HTERT RPE-1 (cell line): ENCODE measurements around the gene APOLD1.
"Not testable (repeated sequence)": the region's sequence is repeated elsewhere in the genome, so short reads cannot be mapped to it uniquely, and the experiment has no call there.

Source experiments
- in situ Hi-C: fragments of 300-500 bp; cut with MboI; formaldehyde crosslinking; loops from 4 replicates; pipeline ENCODE4 v1.14.3; 2020; ENCODE audit warnings: low sequenced_read_pairs

APOLD1 gene

GRCh38 chr12:12807517-12807903 is 22.1 kb downstream of the APOLD1 start:
- in situ Hi-C loops, result not testable (repeated sequence)

- in situ Hi-C loops, result no loop called here
These were observed 22.7 kb downstream of the APOLD1 start for GRCh38 chr12:12807970-12808702.

- in situ Hi-C loops, result no loop called here
These were observed 25.1 kb downstream of the APOLD1 start for GRCh38 chr12:12810553-12811021.

GRCh38 chr12:12811343-12811742 is 25.9 kb downstream of the APOLD1 start:
- in situ Hi-C loops, result no loop called here

GRCh38 chr12:12812174-12812573 is 26.7 kb downstream of the APOLD1 start:
- in situ Hi-C loops, result no loop called here

- in situ Hi-C loops, result no loop called here
These were observed 27.2 kb downstream of the APOLD1 start for GRCh38 chr12:12812618-12813119.

GRCh38 chr12:12813120-12814101 is 28.0 kb downstream of the APOLD1 start, which contains the start of gene DDX47:
Gene DDX47 (plus strand): TSS chr12:12813346. CDS start chr12:12813368, 22 bp downstream.
- in situ Hi-C loops, result no loop called here

GRCh38 chr12:12817616-12818015 is 32.2 kb downstream of the APOLD1 start:
- in situ Hi-C loops, result no loop called here

GRCh38 chr12:12818701-12819100 is 33.2 kb downstream of the APOLD1 start:
- in situ Hi-C loops, result no loop called here

GRCh38 chr12:12819221-12819620 is 33.8 kb downstream of the APOLD1 start:
- in situ Hi-C loops, result no loop called here

- in situ Hi-C loops, result no loop called here
These were observed 34.4 kb downstream of the APOLD1 start for GRCh38 chr12:12819752-12820311.

GRCh38 chr12:12820376-12820775 is 34.9 kb downstream of the APOLD1 start:
- in situ Hi-C loops, result not testable (repeated sequence)

- in situ Hi-C loops, result no loop called here
These were observed 36.5 kb downstream of the APOLD1 start for GRCh38 chr12:12821975-12822374.

- in situ Hi-C loops, result no loop called here
These were observed 37.4 kb downstream of the APOLD1 start for GRCh38 chr12:12822886-12823285.

- in situ Hi-C loops, result no loop called here
These were observed 37.8 kb downstream of the APOLD1 start for GRCh38 chr12:12823300-12823699.

- in situ Hi-C loops, result no loop called here
These were observed 38.4 kb downstream of the APOLD1 start for GRCh38 chr12:12823811-12824210.

GRCh38 chr12:12835378-12836146 is 50.1 kb downstream of the APOLD1 start:
- in situ Hi-C loops, result no loop called here

GRCh38 chr12:12836571-12836970 is 51.1 kb downstream of the APOLD1 start:
- in situ Hi-C loops, result no loop called here

GRCh38 chr12:12837025-12837812 is 51.8 kb downstream of the APOLD1 start:
- in situ Hi-C loops, result no loop called here

- in situ Hi-C loops, result no loop called here
These were observed 52.3 kb downstream of the APOLD1 start for GRCh38 chr12:12837813-12838153.
